Mesodermal cell (in vitro differentiated cells): ENCODE results near the gene FAM50A.

Source experiments
- H3K27ac ChIP-seq: 2 replicates; pipeline ENCODE4 v1.7.0; 2013; ENCODE audit warnings: mild to moderate bottlenecking, low read depth, low read length, moderate library complexity; ENCODE audit not compliant: severe bottlenecking
- H3K36me3 ChIP-seq: 2 replicates; pipeline ENCODE4 v1.7.1; 2013; ENCODE audit warnings: mild to moderate bottlenecking, low read length, moderate library complexity; ENCODE audit not compliant: control insufficient read depth, insufficient read depth
- H3K4me1 ChIP-seq: one replicate; pipeline ENCODE4 v1.7.1; 2013; ENCODE audit warnings: mild to moderate bottlenecking, low read length; ENCODE audit not compliant: insufficient read depth, control insufficient read depth, poor library complexity, severe bottlenecking
- H3K4me3 ChIP-seq: 2 replicates; pipeline ENCODE4 v1.7.0; 2013; ENCODE audit warnings: low read length, control low read depth, mild to moderate bottlenecking; ENCODE audit not compliant: insufficient read depth, poor library complexity, severe bottlenecking; ENCODE audit errors: extremely low read depth
- H3K9me3 ChIP-seq: 2 replicates; pipeline ENCODE4 v1.7.1; 2013; ENCODE audit warnings: mild to moderate bottlenecking, low read length, moderate library complexity; ENCODE audit not compliant: control insufficient read depth
- WGBS, 2 experiments: methylation state at CpG; one replicate each; pipeline ENCODE4 v1.1.5; 2013; ENCODE audit warnings: missing lambda C conversion rate in 2 of 2; ENCODE audit not compliant: insufficient coverage in 2 of 2; 5-methylcytosine and 5-hydroxymethylcytosine counted together

FAM50A gene

DNA sequence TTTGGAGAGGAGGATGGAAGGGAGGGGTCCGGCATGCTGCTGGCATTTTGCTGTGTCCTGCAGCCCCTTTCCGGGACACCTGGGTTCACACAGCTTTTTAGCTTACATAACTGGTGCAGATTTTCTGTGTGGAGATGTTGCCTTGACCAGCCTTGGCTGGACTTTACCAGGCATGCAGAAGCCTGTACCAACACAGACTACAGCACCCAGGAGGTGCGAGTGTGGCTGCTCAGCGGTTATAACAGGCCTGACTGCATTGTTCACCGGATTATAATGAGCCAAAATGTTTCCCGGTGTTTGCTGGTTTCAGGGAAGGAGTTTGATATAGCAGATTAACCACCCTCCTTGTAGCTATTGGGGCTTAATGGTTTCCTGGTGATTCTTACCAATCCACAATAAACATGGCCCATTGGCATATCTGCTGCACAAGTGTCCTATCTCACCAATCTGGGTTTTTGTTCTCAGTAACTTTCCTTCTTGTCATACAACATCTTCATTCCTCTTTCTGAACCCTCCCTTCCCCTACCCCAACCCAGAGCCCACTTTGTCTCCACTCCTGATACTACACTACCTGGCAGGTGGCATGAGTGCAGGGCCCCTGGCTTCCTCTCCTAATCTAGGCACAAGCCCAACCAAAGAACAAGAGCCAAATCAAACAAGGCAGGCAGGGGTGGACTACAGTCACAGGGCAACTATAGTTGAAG lies 41.9 kb upstream of the FAM50A start:
- H3K36me3 ChIP-seq, result peaks cover 18% of the 10 kb centered on the region
- H3K27ac ChIP-seq, result no peak overlapping the region
- no peaks in the 10 kb centered on the region for H3K9me3 ChIP-seq
- no peak overlapping the region for H3K4me3 ChIP-seq
- 86% methylated on average over 1 of the region's 6 CpGs; no CpG with 5 or more reads in 1 of the 2 experiments for WGBS, 2 experiments
- H3K4me1 ChIP-seq, result no peaks in the 10 kb centered on the region

DNA sequence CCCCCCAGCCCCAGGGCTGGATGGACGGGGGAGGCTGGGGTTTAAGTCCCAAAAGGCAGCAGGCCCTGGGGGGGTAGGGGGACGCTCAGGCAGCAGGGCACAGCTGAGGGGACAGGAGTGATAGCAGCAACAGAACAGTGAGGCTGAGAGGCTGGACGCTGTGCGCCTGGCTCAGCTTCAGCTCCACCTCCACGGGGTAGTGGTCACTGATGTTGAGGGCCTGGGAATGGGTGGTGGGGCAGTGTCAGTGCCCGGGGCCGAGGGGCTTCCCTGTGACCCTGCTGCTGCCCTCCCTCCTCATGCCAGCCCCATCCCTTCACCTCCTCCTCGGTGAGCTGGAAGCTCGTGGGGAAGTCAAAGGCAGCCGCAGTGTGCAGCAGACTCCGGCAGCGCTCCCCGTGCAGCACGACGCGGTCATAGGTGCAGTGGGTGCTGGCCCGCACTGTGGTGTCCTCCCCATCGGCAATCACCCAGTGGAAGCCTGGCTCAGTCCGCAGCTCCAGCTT lies 41.3 kb upstream of the FAM50A start:
- WGBS, 2 experiments, result 91 to 92% methylated on average over 5 to 9 of the region's 19 CpGs
- no peak overlapping the region for H3K27ac ChIP-seq
- H3K36me3 ChIP-seq, result peaks cover 18% of the 10 kb centered on the region
- no peaks in the 10 kb centered on the region for H3K4me1 ChIP-seq
- no peak overlapping the region for H3K4me3 ChIP-seq
- H3K9me3 ChIP-seq, result no peaks in the 10 kb centered on the region

DNA sequence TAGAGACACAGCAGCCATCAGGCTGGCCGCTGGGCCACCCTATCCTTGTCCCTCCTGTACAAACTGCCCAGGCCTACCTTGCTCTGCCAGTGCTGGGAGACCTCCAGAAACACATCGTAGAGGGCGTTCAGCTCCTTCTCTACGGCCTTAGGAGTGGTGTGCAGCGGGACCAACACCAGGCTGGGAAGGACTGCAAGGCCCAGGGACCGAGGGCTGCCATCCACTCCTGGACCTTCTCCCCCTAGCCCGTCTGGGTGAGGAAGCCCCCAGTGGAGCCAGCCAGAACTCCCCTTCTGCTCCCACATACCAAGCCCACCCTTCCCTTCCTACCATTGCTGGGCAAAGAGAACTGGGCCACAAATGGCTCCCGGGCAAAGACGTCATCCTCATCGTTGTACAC lies 40.7 kb upstream of the FAM50A start:
- peaks cover 18% of the 10 kb centered on the region for H3K36me3 ChIP-seq
- H3K27ac ChIP-seq, result no peak overlapping the region
- WGBS, 2 experiments, result 80 to 95% methylated on average over 1 to 8 of the region's 10 CpGs
- H3K9me3 ChIP-seq, result no peaks in the 10 kb centered on the region
- H3K4me3 ChIP-seq, result no peak overlapping the region
- H3K4me1 ChIP-seq, result no peaks in the 10 kb centered on the region

GRCh38 chrX:154403858-154404257 lies 40.1 kb upstream of the FAM50A start:
- Histone ChIP-seq H3K9me3 (no peaks in the 10 kb centered on the region), H3K4me3 (no peak overlapping the region), H3K27ac (no peak overlapping the region), H3K36me3 (peaks cover 16% of the 10 kb centered on the region), H3K4me1 (peaks cover 4% of the 10 kb centered on the region)
- 93% methylated on average over 3 of the region's 4 CpGs; no CpG with 5 or more reads in 1 of the 2 experiments for WGBS, 2 experiments

DNA sequence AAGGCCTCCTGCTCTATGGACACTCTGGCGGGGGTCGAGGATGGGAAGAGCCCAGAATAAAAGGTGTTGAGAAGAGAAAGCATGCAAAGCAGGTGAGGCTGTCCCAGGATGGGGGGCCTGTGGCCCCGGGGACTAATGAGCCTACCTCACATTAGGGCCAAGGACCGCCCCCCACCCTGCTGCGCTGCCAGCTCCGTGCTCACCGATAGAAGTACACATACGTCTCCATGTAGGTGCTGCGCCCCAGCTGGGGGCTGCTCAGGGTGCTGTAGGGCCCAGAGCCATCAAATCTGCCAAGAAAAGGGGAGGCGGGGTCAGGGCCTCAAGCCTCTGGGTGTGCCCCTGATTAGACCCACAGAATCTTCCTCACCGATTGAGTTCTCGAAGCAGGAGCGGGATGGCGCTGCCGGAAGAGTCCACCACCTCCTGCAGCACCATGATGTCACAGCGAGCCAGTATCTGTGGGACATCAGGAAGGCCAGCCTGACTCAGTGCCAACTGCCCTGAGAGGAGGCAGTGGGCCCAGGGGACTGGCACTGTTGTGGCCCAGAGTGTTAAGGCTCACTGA lies 39.2 kb upstream of the FAM50A start:
- H3K9me3 ChIP-seq, result no peaks in the 10 kb centered on the region
- peaks cover 7% of the 10 kb centered on the region for H3K36me3 ChIP-seq
- WGBS, 2 experiments, result 95% methylated on average over 8 of the region's 16 CpGs; no CpG with 5 or more reads in 1 of the 2 experiments
- H3K27ac ChIP-seq, result no peak overlapping the region
- peaks cover 4% of the 10 kb centered on the region for H3K4me1 ChIP-seq
- H3K4me3 ChIP-seq, result no peak overlapping the region

GRCh38 chrX:154408659-154409221 lies 35.2 kb upstream of the FAM50A start:
- H3K36me3 ChIP-seq, result peaks cover 2% of the 10 kb centered on the region
- peak overlapping the region; percentile 34 for H3K4me3 ChIP-seq
- H3K9me3 ChIP-seq, result no peaks in the 10 kb centered on the region
- H3K4me1 ChIP-seq, result peaks cover 8% of the 10 kb centered on the region
- WGBS, 2 experiments, result 74% methylated on average over 6 of the region's 10 CpGs; no CpG with 5 or more reads in 1 of the 2 experiments
- H3K27ac ChIP-seq, result peak overlapping the region; percentile 66

DNA sequence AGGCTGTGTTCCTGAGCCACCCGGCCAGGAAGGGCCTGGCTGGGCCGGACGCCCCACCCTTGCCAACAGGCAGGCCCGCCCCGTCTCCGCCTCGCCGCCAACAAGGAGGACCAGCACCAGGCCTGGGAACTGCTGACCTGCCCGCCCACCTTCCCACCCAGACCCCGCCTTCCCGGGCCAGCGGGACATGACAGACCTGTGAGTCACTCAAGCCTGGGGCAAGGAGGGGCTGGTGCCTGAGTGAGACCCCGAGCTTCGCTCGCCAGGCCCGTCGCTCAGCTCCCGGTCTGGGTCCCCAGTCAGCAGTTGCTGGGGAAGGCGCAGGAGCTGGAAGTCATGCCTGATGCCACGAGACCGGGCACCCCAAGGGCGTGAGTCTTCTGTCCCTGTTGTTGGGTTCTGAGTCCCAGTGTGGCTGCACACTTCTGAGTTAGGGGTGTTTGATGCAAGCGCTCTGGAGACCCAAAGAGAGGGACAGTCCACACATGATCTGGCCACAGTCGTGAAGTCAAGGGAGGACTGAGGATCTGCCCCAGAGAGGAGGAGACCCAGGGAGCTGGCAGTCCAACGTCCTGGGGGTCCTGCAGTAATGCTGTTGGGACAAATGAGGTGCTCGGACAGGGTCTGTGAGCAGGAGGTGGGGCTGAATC lies 34.6 kb upstream of the FAM50A start, which contains the start of gene DNASE1L1:
TSS of gene DNASE1L1 (minus strand) at position 33 of the 650 bp plus-strand sequence. CDS start 3,686 bp downstream, outside the sequence.
- peak within 1 kb of the TSS; percentile 88 for H3K27ac ChIP-seq
- no peaks in the 10 kb centered on the region for H3K9me3 ChIP-seq
- peak within 1 kb of the TSS; percentile 34 for H3K4me3 ChIP-seq
- H3K4me1 ChIP-seq, result peaks cover 8% of the 10 kb centered on the region
- WGBS, 2 experiments, result 0 to 25% methylated on average over 5 to 11 of the region's 26 CpGs
- H3K36me3 ChIP-seq, result peaks cover 6% of the 10 kb centered on the region

DNA sequence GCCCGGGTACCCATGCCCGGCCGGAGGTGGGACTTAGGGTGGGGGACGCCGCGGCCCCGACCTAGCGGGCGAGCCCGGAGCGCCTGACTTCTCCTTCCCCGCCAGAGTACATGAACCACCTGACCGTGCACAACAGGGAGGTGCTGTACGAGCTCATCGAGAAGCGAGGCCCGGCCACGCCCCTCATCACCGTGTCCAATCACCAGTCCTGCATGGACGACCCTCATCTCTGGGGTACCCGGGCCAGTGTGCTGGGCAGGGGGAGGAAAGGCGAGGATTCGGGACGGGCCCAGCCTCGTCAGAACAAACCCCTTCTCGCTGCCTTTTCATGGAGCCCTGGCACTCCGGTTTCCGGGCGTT lies 32.0 kb upstream of the FAM50A start:
- Histone ChIP-seq H3K4me3 (peak overlapping the region; percentile 57), H3K9me3 (no peaks in the 10 kb centered on the region), H3K27ac (no peak overlapping the region), H3K36me3 (peaks cover 6% of the 10 kb centered on the region), H3K4me1 (peaks cover 8% of the 10 kb centered on the region)
- 0 to 35% methylated on average over 4 of the region's 29 CpGs for WGBS, 2 experiments

DNA sequence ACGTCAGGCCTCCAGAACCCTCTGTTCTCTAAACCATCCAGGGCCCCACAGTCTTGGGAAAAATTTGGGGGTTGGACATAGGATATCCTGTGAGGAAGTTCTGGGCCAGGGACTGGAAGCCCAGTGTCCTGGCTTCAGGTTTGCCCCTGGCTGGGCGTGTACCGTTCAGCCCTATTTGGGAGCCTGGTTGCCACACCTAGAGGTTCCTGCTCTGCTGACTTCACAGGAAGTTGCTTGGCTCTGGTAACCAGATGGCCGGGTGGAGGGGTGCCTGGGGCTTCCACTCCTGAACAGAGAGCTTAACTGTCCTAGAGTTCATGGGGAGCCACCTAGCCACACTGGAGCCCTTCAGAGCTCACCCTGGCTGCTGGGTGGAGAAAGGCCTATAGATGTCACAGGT lies 31.5 kb upstream of the FAM50A start:
- H3K9me3 ChIP-seq, result no peaks in the 10 kb centered on the region
- H3K4me3 ChIP-seq, result peak overlapping the region; percentile 57
- H3K27ac ChIP-seq, result no peak overlapping the region
- peaks cover 8% of the 10 kb centered on the region for H3K4me1 ChIP-seq
- 79 to 80% methylated on average over 1 to 2 of the region's 4 CpGs for WGBS, 2 experiments
- H3K36me3 ChIP-seq, result peaks cover 6% of the 10 kb centered on the region

- Histone ChIP-seq H3K9me3 (no peaks in the 10 kb centered on the region), H3K4me1 (peaks cover 8% of the 10 kb centered on the region), H3K36me3 (peaks cover 6% of the 10 kb centered on the region), H3K4me3 (no peak overlapping the region), H3K27ac (no peak overlapping the region)
- 91% methylated on average over 7 of the region's 8 CpGs; no CpG with 5 or more reads in 1 of the 2 experiments for WGBS, 2 experiments
Measured at GRCh38 chrX:154413142-154413541, 30.8 kb upstream of the FAM50A start.
